GM12891 (cell line): ENCODE data around the gene LRMDA.

ENCODE experiments used
- DNase-seq: peaks from one replicate; pipeline ENCODE4 v3.0.0; 2011; ENCODE audit warnings: low spot score; ENCODE audit not compliant: insufficient read length
- FAIRE-seq: peaks from 2 replicates; lab custom pipeline; 2011; peaks lifted over from hg19 to GRCh38; lab: Jason Lieb, UNC
- PAX5 ChIP-seq: IDR thresholded peaks from 2 replicates; pipeline ENCODE4 v1.6.1; 2011; ENCODE audit warnings: low read length, moderate library complexity, mild to moderate bottlenecking; ENCODE audit not compliant: insufficient read depth, severe bottlenecking
- POLR2A ChIP-seq: IDR thresholded peaks from 2 replicates; pipeline ENCODE4 v1.6.1; 2011; ENCODE audit warnings: low read depth, low read length, control low read depth
- POLR2AphosphoS5 ChIP-seq: IDR thresholded peaks from 2 replicates; pipeline ENCODE4 v1.6.1; 2011; ENCODE audit warnings: low read depth, low read length, control low read depth
- POU2F2 ChIP-seq: IDR thresholded peaks from 2 replicates; pipeline ENCODE4 v1.6.1; 2011; ENCODE audit warnings: low read depth, mild to moderate bottlenecking, control low read depth, low read length, moderate library complexity
- SPI1 ChIP-seq: IDR thresholded peaks from 2 replicates; pipeline ENCODE4 v1.6.1; 2011; ENCODE audit warnings: low read depth, low read length, control low read depth
- TAF1 ChIP-seq: IDR thresholded peaks from 2 replicates; pipeline ENCODE4 v1.6.1; 2011; ENCODE audit warnings: low read depth, low read length, control low read depth

Gene LRMDA

GRCh38 chr10:76453997-76454396 is 1022.6 kb downstream of the LRMDA start:
- DNase-seq (no peak), FAIRE-seq (no peak)
- TF ChIP-seq POLR2A (no peak), TAF1 (no peak), SPI1 (no peak), PAX5 (no peak), POLR2AphosphoS5 (no peak), POU2F2 (no peak)

GRCh38 chr10:76454506-76455140 is 1023.2 kb downstream of the LRMDA start:
- DNase-seq = no peak
- TF ChIP-seq SPI1 (no peak), POLR2AphosphoS5 (no peak), TAF1 (no peak), PAX5 (no peak), POU2F2 (no peak), POLR2A (no peak)
- FAIRE-seq = no peak

GRCh38 chr10:76456197-76456596 is 1024.8 kb downstream of the LRMDA start:
- FAIRE-seq = no peak
- DNase-seq = no peak

GRCh38 chr10:76459016-76459730 is 1027.7 kb downstream of the LRMDA start:
- DNase-seq (no peak), FAIRE-seq (no peak)
- TF ChIP-seq POLR2A = no peak
- TF ChIP-seq POLR2AphosphoS5 = no peak
- no peak for TF ChIP-seq PAX5
- no peak for TF ChIP-seq TAF1
- no peak for TF ChIP-seq SPI1
- no peak for TF ChIP-seq POU2F2

More at GRCh38 chr10:76456197-76456596, 1024.8 kb downstream of the LRMDA start:
- TF ChIP-seq POLR2AphosphoS5 = no peak
- no peak for TF ChIP-seq POLR2A
- no peak for TF ChIP-seq TAF1
- TF ChIP-seq PAX5 = no peak
- TF ChIP-seq SPI1 = no peak

GRCh38 chr10:76461024-76461423 is 1029.6 kb downstream of the LRMDA start:
- DNase-seq (no peak), FAIRE-seq (no peak)
- TF ChIP-seq POLR2AphosphoS5 (no peak), POLR2A (no peak), SPI1 (no peak), PAX5 (no peak), POU2F2 (no peak), TAF1 (no peak)

- DNase-seq (no peak), FAIRE-seq (no peak)
- TF ChIP-seq SPI1 = no peak
- TF ChIP-seq POLR2A = no peak
- TF ChIP-seq POLR2AphosphoS5 = no peak
- no peak for TF ChIP-seq TAF1
- TF ChIP-seq PAX5 = no peak
- no peak for TF ChIP-seq POU2F2
Observed at GRCh38 chr10:76463111-76463510, 1031.7 kb downstream of the LRMDA start.

- no peak for DNase-seq
- FAIRE-seq = no peak
- TF ChIP-seq SPI1 (no peak), POLR2AphosphoS5 (no peak), PAX5 (no peak), POU2F2 (no peak), TAF1 (no peak), POLR2A (no peak)
Observed at GRCh38 chr10:76466836-76467503, 1035.5 kb downstream of the LRMDA start.

- FAIRE-seq (no peak), DNase-seq (no peak)
- TF ChIP-seq PAX5 = no peak
- no peak for TF ChIP-seq POLR2AphosphoS5
- TF ChIP-seq TAF1 = no peak
- no peak for TF ChIP-seq SPI1
- TF ChIP-seq POLR2A = no peak
- no peak for TF ChIP-seq POU2F2
Observed at GRCh38 chr10:76469675-76470074, 1038.3 kb downstream of the LRMDA start.

GRCh38 chr10:76479103-76479790 is 1047.8 kb downstream of the LRMDA start:
- FAIRE-seq = no peak
- TF ChIP-seq SPI1 (no peak), POU2F2 (no peak), POLR2AphosphoS5 (no peak), POLR2A (no peak), PAX5 (no peak), TAF1 (no peak)
- no peak for DNase-seq
